Astrocyte (in vitro differentiated cells and primary cell): ENCODE results near the gene ENTPD2. TPM values are rescaled to one million over a fixed set of nuclear protein-coding genes. Genes with fewer than 3 reads are reported as not detected.
A peak's percentile ranks its signal among the peaks of the same experiment; 100 is the strongest.

Experiments
- DNase-seq: peaks from one replicate; pipeline ENCODE4 v3.0.0-alpha.2; 2010; ENCODE audit warnings: low read depth
- FAIRE-seq: peaks from 2 replicates; lab custom pipeline; 2011; peaks lifted over from hg19 to GRCh38; lab: Jason Lieb, UNC
- H2AFZ ChIP-seq: 2 replicates; pipeline ENCODE4 v1.6.0; 2012; ENCODE audit warnings: low read depth, low read length, inconsistent platforms
- H3K27ac ChIP-seq: 2 replicates; pipeline ENCODE4 v1.5.1; 2011; ENCODE audit warnings: low read depth, low read length, inconsistent platforms
- H3K27me3 ChIP-seq: 2 replicates; pipeline ENCODE4 v1.6.0; 2011; ENCODE audit warnings: low read length, inconsistent platforms; ENCODE audit not compliant: insufficient read depth
- H3K36me3 ChIP-seq: 2 replicates; pipeline ENCODE4 v1.5.1; 2011; ENCODE audit warnings: low read length, inconsistent platforms; ENCODE audit not compliant: insufficient read depth
- H3K4me1 ChIP-seq: 2 replicates; pipeline ENCODE4 v1.5.1; 2011; ENCODE audit warnings: low read length, inconsistent platforms; ENCODE audit not compliant: insufficient read depth
- H3K4me2 ChIP-seq: 2 replicates; pipeline ENCODE4 v1.6.0; 2012; ENCODE audit warnings: low read length, inconsistent platforms
- H3K4me3 ChIP-seq: 2 replicates; pipeline ENCODE4 v1.5.1; 2011; ENCODE audit warnings: low read depth, mild to moderate bottlenecking, low read length, inconsistent platforms; ENCODE audit not compliant: insufficient read depth
- H3K79me2 ChIP-seq: 2 replicates; pipeline ENCODE4 v1.6.0; 2012; ENCODE audit warnings: mild to moderate bottlenecking, low read length, inconsistent platforms; ENCODE audit not compliant: insufficient read depth
- H3K9ac ChIP-seq: 2 replicates; pipeline ENCODE4 v1.6.0; 2012; ENCODE audit warnings: mild to moderate bottlenecking, low read length, inconsistent platforms
- H3K9me3 ChIP-seq: 2 replicates; pipeline ENCODE4 v1.5.1; 2012; ENCODE audit warnings: low read depth, mild to moderate bottlenecking, low read length, inconsistent platforms; ENCODE audit not compliant: insufficient read depth
- H4K20me1 ChIP-seq: 2 replicates; pipeline ENCODE4 v1.6.0; 2012; ENCODE audit warnings: low read length, inconsistent platforms; ENCODE audit not compliant: insufficient read depth
- H3K27ac Mint-ChIP-seq: one replicate; pipeline ENCODE4 v1.8.0; 2021; ENCODE audit warnings: mild to moderate bottlenecking, mixed read lengths; ENCODE audit not compliant: unreplicated experiment
- H3K27me3 Mint-ChIP-seq: one replicate; pipeline ENCODE4 v1.8.0; 2021; ENCODE audit warnings: low read depth, mixed read lengths; ENCODE audit not compliant: unreplicated experiment
- H3K36me3 Mint-ChIP-seq: one replicate; pipeline ENCODE4 v1.8.0; 2021; ENCODE audit warnings: low read depth, mixed read lengths; ENCODE audit not compliant: unreplicated experiment
- H3K4me1 Mint-ChIP-seq: one replicate; pipeline ENCODE4 v1.8.0; 2021; ENCODE audit warnings: low read depth, mixed read lengths; ENCODE audit not compliant: unreplicated experiment
- H3K4me3 Mint-ChIP-seq: one replicate; pipeline ENCODE4 v1.8.0; 2021; ENCODE audit warnings: mild to moderate bottlenecking, moderate library complexity, mixed read lengths; ENCODE audit not compliant: unreplicated experiment
- H3K9me3 Mint-ChIP-seq: one replicate; pipeline ENCODE4 v1.8.0; 2021; ENCODE audit warnings: mild to moderate bottlenecking, mixed read lengths; ENCODE audit not compliant: unreplicated experiment
- EZH2 ChIP-seq: IDR thresholded peaks from 2 replicates; pipeline ENCODE4 v1.6.1; 2012; ENCODE audit warnings: mild to moderate bottlenecking, low read length, inconsistent platforms; ENCODE audit not compliant: insufficient read depth
- total RNA-seq: library from RNA; stranded (reverse); gene quantifications from 2 replicates; pipeline ENCODE4 v1.2.1, GENCODE V29; 2021
- TF ChIP-seq, protein P1 (sequence below): IDR thresholded peaks from 2 replicates; pipeline ENCODE4 v1.5.1; 2011; ENCODE audit warnings: low read depth, mild to moderate bottlenecking, inconsistent platforms, low read length, moderate library complexity; ENCODE audit not compliant: insufficient read depth

Gene ENTPD2
- total RNA-seq, 1 donor from 2014 or later, result 0.14 TPM

DNA sequence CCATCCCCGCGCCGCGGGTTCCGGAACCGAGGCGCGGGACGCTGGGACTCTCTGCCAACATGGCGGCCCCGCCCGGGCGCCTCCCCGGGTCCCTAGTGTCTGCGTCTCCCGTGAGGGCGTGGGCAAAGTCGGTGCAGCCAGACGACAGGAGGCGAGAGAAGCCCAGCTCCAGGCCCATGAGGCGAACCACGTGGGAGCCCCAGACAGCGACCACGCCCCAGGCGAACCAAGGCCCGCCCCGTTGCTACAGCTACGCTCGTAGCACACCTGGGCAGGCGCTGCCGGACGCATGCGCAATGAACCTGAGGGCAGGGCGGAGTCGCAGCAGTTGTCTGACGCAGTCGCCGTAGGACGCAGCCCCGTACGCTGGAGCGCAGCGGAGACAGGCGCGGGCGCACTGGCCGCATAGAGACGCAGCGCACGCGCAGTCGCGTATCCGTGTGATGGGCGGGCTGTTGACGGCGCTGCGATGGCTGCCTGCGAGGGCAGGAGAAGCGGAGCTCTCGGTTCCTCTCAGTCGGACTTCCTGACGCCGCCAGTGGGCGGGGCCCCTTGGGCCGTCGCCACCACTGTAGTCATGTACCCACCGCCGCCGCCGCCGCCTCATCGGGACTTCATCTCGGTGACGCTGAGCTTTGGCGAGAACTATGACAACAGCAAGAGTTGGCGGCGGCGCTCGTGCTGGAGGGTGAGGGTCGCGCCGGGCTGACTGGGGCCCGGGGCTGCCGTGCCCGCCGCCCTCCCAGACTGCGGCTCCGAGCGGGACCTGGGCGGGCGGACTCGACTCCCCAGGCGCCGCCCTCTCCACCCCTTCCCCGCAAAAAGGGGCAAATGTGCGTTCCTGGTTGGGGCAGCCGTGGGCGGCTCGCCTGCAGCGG, 32.9 kb upstream of the ENTPD2 start, which contains the start of gene MAN1B1:
Gene MAN1B1, plus strand, starts transcription at position 455 of the 878 bp plus-strand sequence. Its CDS starts 15 bp downstream, at position 470.
- H3K9me3 Mint-ChIP-seq, result no peaks in the 10 kb centered on the region
- peak; percentile 69 for FAIRE-seq

GRCh38 chr9:137085920-137086530, 32.2 kb upstream of the ENTPD2 start:
- Mint-ChIP-seq H3K4me1 (peaks cover 34% of the 10 kb centered on the region), H3K27ac (peak overlapping the region; percentile 87), H3K9me3 (no peaks in the 10 kb centered on the region), H3K36me3 (peaks cover 14% of the 10 kb centered on the region), H3K27me3 (no peaks in the 10 kb centered on the region), H3K4me3 (peak overlapping the region; percentile 81)
- peaks cover 22% of the 10 kb centered on the region for H4K20me1 ChIP-seq
- no peaks in the 10 kb centered on the region for H3K9me3 ChIP-seq
- H3K4me2 ChIP-seq, result peak overlapping the region; percentile 98
- DNase-seq (no peak), FAIRE-seq (no peak)
- TF ChIP-seq, protein P1, sequence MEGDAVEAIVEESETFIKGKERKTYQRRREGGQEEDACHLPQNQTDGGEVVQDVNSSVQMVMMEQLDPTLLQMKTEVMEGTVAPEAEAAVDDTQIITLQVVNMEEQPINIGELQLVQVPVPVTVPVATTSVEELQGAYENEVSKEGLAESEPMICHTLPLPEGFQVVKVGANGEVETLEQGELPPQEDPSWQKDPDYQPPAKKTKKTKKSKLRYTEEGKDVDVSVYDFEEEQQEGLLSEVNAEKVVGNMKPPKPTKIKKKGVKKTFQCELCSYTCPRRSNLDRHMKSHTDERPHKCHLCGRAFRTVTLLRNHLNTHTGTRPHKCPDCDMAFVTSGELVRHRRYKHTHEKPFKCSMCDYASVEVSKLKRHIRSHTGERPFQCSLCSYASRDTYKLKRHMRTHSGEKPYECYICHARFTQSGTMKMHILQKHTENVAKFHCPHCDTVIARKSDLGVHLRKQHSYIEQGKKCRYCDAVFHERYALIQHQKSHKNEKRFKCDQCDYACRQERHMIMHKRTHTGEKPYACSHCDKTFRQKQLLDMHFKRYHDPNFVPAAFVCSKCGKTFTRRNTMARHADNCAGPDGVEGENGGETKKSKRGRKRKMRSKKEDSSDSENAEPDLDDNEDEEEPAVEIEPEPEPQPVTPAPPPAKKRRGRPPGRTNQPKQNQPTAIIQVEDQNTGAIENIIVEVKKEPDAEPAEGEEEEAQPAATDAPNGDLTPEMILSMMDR, result no peak
- no peak for TF ChIP-seq EZH2
- H3K9ac ChIP-seq, result peak overlapping the region; percentile 88
- peak overlapping the region; percentile 84 for H3K27ac ChIP-seq
- peaks cover 6% of the 10 kb centered on the region for H3K36me3 ChIP-seq
- H3K27me3 ChIP-seq, result no peaks in the 10 kb centered on the region
- H3K4me1 ChIP-seq, result peaks cover 39% of the 10 kb centered on the region
- peaks cover 25% of the 10 kb centered on the region for H3K79me2 ChIP-seq
- H3K4me3 ChIP-seq, result peak overlapping the region; percentile 78
- H2AFZ ChIP-seq, result peak overlapping the region; percentile 71

More for the DNA sequence above, 32.9 kb upstream of the ENTPD2 start, which contains the start of gene MAN1B1:
- Histone ChIP-seq H3K36me3 (peaks cover 3% of the 10 kb centered on the region), H3K4me2 (peak within 1 kb of the TSS; percentile 98), H3K4me3 (peak within 1 kb of the TSS; percentile 78), H3K4me1 (peaks cover 39% of the 10 kb centered on the region), H3K79me2 (peaks cover 25% of the 10 kb centered on the region), H2AFZ (peak within 1 kb of the TSS; percentile 86), H3K9me3 (no peaks in the 10 kb centered on the region), H3K27me3 (no peaks in the 10 kb centered on the region), H3K27ac (peak within 1 kb of the TSS; percentile 84), H3K9ac (peak within 1 kb of the TSS; percentile 88), H4K20me1 (peaks cover 25% of the 10 kb centered on the region)
- H3K4me3 Mint-ChIP-seq, result peak within 1 kb of the TSS; percentile 90
- peaks cover 14% of the 10 kb centered on the region for H3K36me3 Mint-ChIP-seq
- H3K4me1 Mint-ChIP-seq, result peaks cover 34% of the 10 kb centered on the region
- TF ChIP-seq EZH2, result no peak
- TF ChIP-seq, protein P1, result no peak
- no peaks in the 10 kb centered on the region for H3K27me3 Mint-ChIP-seq
- DNase-seq, result peak; percentile 95
- H3K27ac Mint-ChIP-seq, result peak within 1 kb of the TSS; percentile 87
